Liver (tissue), 9 donors: Measurements from ENCODE around the gene ADIRF. TPM values are rescaled to one million over a fixed set of nuclear protein-coding genes. Genes with fewer than 3 reads are reported as not detected.
A peak's percentile ranks its signal among the peaks of the same experiment; 100 is the strongest.

Experiments
- DNase-seq: peaks from one replicate; pipeline ENCODE4 v3.0.0-alpha.2; 2017; ENCODE audit warnings: low spot score
- H3K27ac ChIP-seq, 2 donors: one replicate each; pipeline ENCODE4 v1.7.0; 2013; ENCODE audit warnings: inconsistent platforms in 2 of 2, low read length in 2 of 2, control low read depth in 1 of 2, low read depth in 1 of 2, mild to moderate bottlenecking in 1 of 2
- H3K27me3 ChIP-seq, 4 donors: one replicate each; pipeline versions ENCODE4 v1.6.1 to v1.7.0; 2013; ENCODE audit warnings: low read length in 3 of 4, inconsistent platforms in 1 of 4, mild to moderate bottlenecking in 1 of 4, moderate library complexity in 1 of 4; ENCODE audit not compliant: control insufficient read depth in 4 of 4, insufficient read depth in 4 of 4
- H3K36me3 ChIP-seq, 4 donors: one replicate each; pipeline versions ENCODE4 v1.6.1 to v1.7.0; 2013; ENCODE audit warnings: low read length in 3 of 4, mild to moderate bottlenecking in 3 of 4, low read depth in 1 of 4, moderate library complexity in 1 of 4; ENCODE audit not compliant: control insufficient read depth in 4 of 4, insufficient read depth in 3 of 4
- H3K4me1 ChIP-seq, 4 donors: one replicate each; pipeline versions ENCODE4 v1.6.1 to v1.7.0; 2013; ENCODE audit warnings: low read length in 3 of 4, mild to moderate bottlenecking in 3 of 4, moderate library complexity in 1 of 4; ENCODE audit not compliant: control insufficient read depth in 4 of 4, insufficient read depth in 4 of 4
- H3K4me3 ChIP-seq, 3 donors: one replicate each; pipeline versions ENCODE4 v1.6.1 to v1.7.0; 2013; ENCODE audit warnings: low read length in 3 of 3, control low read depth in 1 of 3, low read depth in 1 of 3, mild to moderate bottlenecking in 1 of 3
- H3K9ac ChIP-seq, 2 donors: one replicate each; pipeline ENCODE4 v1.7.0; 2013; ENCODE audit warnings: low read length in 2 of 2, mild to moderate bottlenecking in 2 of 2, moderate library complexity in 2 of 2, control low read depth in 1 of 2, low read depth in 1 of 2
- H3K9me3 ChIP-seq, 4 donors: one replicate each; pipeline versions ENCODE4 v1.6.1 to v1.7.0; 2013; ENCODE audit warnings: low read length in 3 of 4; ENCODE audit not compliant: control insufficient read depth in 4 of 4
- ATF3 ChIP-seq: IDR thresholded peaks from 2 replicates; pipeline ENCODE4 v1.6.1; 2016; ENCODE audit warnings: antibody characterized with exemption
- FOXA1 ChIP-seq: IDR thresholded peaks from 2 replicates; pipeline ENCODE4 v1.6.1; 2016; ENCODE audit warnings: antibody characterized with exemption
- GABPA ChIP-seq, 2 donors: IDR thresholded peaks in 1 of 2; conservative IDR thresholded peaks in 1 of 2; 2 replicates each; pipeline ENCODE4 v1.6.1; 2016; ENCODE audit warnings: antibody characterized with exemption in 2 of 2, mild to moderate bottlenecking in 1 of 2, moderate library complexity in 1 of 2
- HNF4A ChIP-seq, 2 donors: conservative IDR thresholded peaks; 2 replicates each; pipeline ENCODE4 v1.6.1; 2016; ENCODE audit warnings: antibody characterized with exemption in 2 of 2, mild to moderate bottlenecking in 2 of 2
- JUND ChIP-seq, 2 donors: IDR thresholded peaks; 2 replicates each; pipeline ENCODE4 v1.6.1; 2016; ENCODE audit warnings: antibody characterized with exemption in 2 of 2
- MAX ChIP-seq: IDR thresholded peaks from 2 replicates; pipeline ENCODE4 v1.6.1; 2016; ENCODE audit warnings: antibody characterized with exemption
- RAD21 ChIP-seq, 2 donors: IDR thresholded peaks; 2 replicates each; pipeline ENCODE4 v1.6.1; 2016; ENCODE audit warnings: antibody characterized with exemption in 2 of 2, mild to moderate bottlenecking in 2 of 2
- RXRA ChIP-seq, 2 donors: IDR thresholded peaks; 2 replicates each; pipeline ENCODE4 v1.6.1; 2017 to 2018; ENCODE audit warnings: antibody characterized with exemption in 2 of 2, mild to moderate bottlenecking in 1 of 2
- SP1 ChIP-seq: IDR thresholded peaks from 2 replicates; pipeline ENCODE4 v1.6.1; 2018; ENCODE audit warnings: antibody characterized with exemption, mild to moderate bottlenecking
- TAF1 ChIP-seq: conservative IDR thresholded peaks from 2 replicates; pipeline ENCODE4 v1.6.1; 2016; ENCODE audit warnings: antibody characterized with exemption, mild to moderate bottlenecking
- YY1 ChIP-seq: IDR thresholded peaks from 2 replicates; pipeline ENCODE4 v1.6.1; 2016; ENCODE audit warnings: antibody characterized with exemption, mild to moderate bottlenecking
- WGBS: extraction: QIAGEN DNeasy Blood & Tissue Kit; methylation state at CpG from one replicate; pipeline ENCODE4 v1.1.7; 2013; 5-methylcytosine and 5-hydroxymethylcytosine counted together
- polyA plus RNA-seq, 2 donors: library from polyadenylated mRNA; stranded (reverse) in 1 of 2; unstranded in 1 of 2; fragments of 200-250 nt in 1 of 2; fragments of >200 nt in 1 of 2; fragmentation: Nextera tagmentation in 1 of 2; extraction: Ambion mirVana in 1 of 2; gene quantifications; one replicate each; pipeline versions ENCODE4 v1.2.1 to v1.2.3, GENCODE V29; 2013 to 2015
- total RNA-seq, 2 donors: library from RNA; depleted of rRNA; stranded (reverse); fragments of >200 nt; gene quantifications; one replicate each; pipeline ENCODE4 v1.2.3, GENCODE V29; 2014
- TF ChIP-seq, protein P1 (sequence below): IDR thresholded peaks from 2 replicates; pipeline ENCODE4 v1.6.1; 2016; ENCODE audit warnings: antibody characterized with exemption, mild to moderate bottlenecking
- TF ChIP-seq, protein P2 (sequence below): IDR thresholded peaks from 2 replicates; pipeline ENCODE4 v1.6.1; 2016; ENCODE audit warnings: antibody characterized with exemption
- donor health status: healthy.
- donor health status: healthy.
- donor health status: healthy.
- donor health status: healthy.
- donor health status: healthy.

Gene ADIRF
- total and polyA plus RNA-seq, 4 donors, result 0.61 to 96.3 (median 35.8) TPM

DNA sequence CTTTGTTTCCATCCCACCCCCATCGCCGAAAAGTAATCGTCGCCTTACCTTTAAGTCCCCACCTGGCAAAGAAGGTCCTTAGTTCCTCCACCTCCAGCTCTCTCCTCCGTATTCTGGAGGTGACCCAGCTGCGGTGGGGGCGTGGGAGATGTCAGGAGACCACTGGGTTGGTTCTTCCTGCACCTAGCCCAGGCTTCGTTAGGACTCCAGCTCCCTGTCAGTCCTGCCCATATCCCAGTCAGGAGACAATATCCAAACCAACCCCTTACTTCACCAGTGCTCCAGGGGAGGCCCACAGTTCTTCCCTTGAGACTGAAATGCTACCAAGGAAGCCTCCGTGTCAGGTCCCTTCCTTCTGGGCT is 693 bp downstream of the ADIRF start:
- DNase-seq, result no peak
- H3K4me1 ChIP-seq, result peaks cover 0 to 40% (median 17%) of the 10 kb centered on the region in 4 donors
- H3K4me3 ChIP-seq, result peak overlapping the region in 2 of 3 donors; percentile 48 to 67
- 69% methylated on average over 9 of the region's 9 CpGs for WGBS
- H3K9ac ChIP-seq, result no peak overlapping the region
- no peaks in the 10 kb centered on the region for H3K27me3 ChIP-seq
- no peak overlapping the region for H3K27ac ChIP-seq
- no peaks in the 10 kb centered on the region for H3K36me3 ChIP-seq
- no peaks in the 10 kb centered on the region for H3K9me3 ChIP-seq
- no peak for TF ChIP-seq FOXA1
- TF ChIP-seq SP1, result no peak
- TF ChIP-seq HNF4A (conservative IDR thresholded peaks at IDR 0.05), result no peak
- no peak for TF ChIP-seq GABPA (IDR thresholded peaks at IDR 0.05 in 1 of 2, conservative IDR thresholded peaks at IDR 0.05 in 1 of 2)

DNA sequence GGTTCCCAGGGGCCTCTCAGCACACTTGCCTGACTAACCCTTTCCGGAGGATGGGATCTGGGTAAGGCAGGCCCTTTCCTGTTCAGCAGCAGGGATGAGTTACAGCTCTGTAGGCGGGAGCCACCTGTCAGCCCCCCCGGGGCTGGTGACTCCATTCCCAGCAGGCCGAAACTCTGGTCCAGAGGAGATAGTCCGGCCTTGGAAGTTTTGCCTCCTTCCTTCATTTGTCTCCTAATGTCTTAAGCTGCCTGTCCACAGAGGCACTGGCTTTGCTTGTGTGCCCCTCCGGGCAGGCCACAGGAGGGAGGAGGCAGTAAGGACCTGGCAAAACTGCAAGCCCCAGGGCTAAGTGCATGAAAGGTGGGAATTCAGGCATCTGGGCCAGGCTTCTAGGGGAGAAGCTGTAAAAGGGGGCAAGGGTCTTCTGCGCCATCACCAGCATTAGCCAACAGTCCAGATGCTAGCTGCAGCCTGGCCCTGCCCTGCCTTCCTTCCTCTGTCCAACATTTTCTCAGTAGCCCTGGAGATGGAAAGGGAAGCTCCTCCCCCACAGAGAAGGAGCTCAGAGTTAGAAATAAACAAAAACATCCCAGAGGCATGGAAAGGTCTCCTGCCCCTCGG is 1.2 kb downstream of the ADIRF start:
- H3K27ac ChIP-seq, result peak overlapping the region in 1 of 2 donors; percentile 56
- no peaks in the 10 kb centered on the region for H3K27me3 ChIP-seq
- no peak overlapping the region for H3K9ac ChIP-seq
- peaks cover 0 to 40% (median 17%) of the 10 kb centered on the region in 4 donors for H3K4me1 ChIP-seq
- DNase-seq, result no peak
- TF ChIP-seq RAD21 (IDR thresholded peaks at IDR 0.05) (no peak), YY1 (no peak), MAX (no peak), TAF1 (no peak), ATF3 (no peak), RXRA (IDR thresholded peaks at IDR 0.05) (no peak), JUND (IDR thresholded peaks at IDR 0.05) (no peak), HNF4A (conservative IDR thresholded peaks at IDR 0.05) (no peak)
- TF ChIP-seq, protein P1, sequence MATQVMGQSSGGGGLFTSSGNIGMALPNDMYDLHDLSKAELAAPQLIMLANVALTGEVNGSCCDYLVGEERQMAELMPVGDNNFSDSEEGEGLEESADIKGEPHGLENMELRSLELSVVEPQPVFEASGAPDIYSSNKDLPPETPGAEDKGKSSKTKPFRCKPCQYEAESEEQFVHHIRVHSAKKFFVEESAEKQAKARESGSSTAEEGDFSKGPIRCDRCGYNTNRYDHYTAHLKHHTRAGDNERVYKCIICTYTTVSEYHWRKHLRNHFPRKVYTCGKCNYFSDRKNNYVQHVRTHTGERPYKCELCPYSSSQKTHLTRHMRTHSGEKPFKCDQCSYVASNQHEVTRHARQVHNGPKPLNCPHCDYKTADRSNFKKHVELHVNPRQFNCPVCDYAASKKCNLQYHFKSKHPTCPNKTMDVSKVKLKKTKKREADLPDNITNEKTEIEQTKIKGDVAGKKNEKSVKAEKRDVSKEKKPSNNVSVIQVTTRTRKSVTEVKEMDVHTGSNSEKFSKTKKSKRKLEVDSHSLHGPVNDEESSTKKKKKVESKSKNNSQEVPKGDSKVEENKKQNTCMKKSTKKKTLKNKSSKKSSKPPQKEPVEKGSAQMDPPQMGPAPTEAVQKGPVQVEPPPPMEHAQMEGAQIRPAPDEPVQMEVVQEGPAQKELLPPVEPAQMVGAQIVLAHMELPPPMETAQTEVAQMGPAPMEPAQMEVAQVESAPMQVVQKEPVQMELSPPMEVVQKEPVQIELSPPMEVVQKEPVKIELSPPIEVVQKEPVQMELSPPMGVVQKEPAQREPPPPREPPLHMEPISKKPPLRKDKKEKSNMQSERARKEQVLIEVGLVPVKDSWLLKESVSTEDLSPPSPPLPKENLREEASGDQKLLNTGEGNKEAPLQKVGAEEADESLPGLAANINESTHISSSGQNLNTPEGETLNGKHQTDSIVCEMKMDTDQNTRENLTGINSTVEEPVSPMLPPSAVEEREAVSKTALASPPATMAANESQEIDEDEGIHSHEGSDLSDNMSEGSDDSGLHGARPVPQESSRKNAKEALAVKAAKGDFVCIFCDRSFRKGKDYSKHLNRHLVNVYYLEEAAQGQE, result no peak
- H3K4me3 ChIP-seq, result no peak overlapping the region
- WGBS, result 79% methylated on average over 8 of the region's 8 CpGs
- H3K9me3 ChIP-seq, result no peaks in the 10 kb centered on the region
- no peaks in the 10 kb centered on the region for H3K36me3 ChIP-seq

DNA sequence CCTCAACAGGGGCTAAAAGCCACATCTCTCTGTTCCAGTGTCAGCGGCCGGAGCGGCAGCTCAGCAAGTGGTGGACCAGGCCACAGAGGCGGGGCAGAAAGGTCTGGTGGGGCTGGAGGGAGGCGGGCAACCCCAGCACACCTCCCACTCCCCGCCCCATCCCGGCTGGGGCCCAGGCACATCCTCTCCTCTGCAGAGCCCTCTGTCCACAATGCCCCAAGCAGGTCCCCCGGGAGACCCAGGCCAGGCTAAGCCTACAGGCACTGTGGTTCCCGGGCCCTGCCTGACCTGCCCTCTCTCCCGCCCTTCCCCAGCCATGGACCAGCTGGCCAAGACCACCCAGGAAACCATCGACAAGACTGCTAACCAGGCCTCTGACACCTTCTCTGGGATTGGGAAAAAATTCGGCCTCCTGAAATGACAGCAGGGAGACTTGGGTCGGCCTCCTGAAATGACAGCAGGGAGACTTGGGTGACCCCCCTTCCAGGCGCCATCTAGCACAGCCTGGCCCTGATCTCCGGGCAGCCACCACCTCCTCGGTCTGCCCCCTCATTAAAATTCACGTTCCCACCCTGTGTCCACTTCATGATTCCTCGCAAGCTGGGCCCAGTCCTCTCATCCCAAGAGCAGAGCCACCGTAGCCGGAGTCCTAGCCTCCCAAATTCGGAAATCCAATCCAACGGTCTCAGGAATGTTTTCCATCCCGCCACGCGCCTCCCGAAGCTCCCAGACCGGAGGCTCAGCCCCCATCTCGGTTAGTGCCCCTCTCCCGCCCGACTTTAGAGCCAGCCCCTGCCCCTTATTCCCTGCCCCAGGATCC is 2.1 kb downstream of the ADIRF start:
- H3K9ac ChIP-seq, result peak overlapping the region in 1 of 2 donors; percentile 16
- H3K36me3 ChIP-seq, result no peaks in the 10 kb centered on the region
- H3K9me3 ChIP-seq, result no peaks in the 10 kb centered on the region
- DNase-seq, result no peak
- H3K27ac ChIP-seq, result peak overlapping the region; percentile 53 to 56
- no peaks in the 10 kb centered on the region for H3K27me3 ChIP-seq
- whole genome bisulfite sequencing, result 72% methylated on average over 30 of the region's 30 CpGs
- H3K4me3 ChIP-seq, result peak overlapping the region in 1 of 3 donors; percentile 37
- H3K4me1 ChIP-seq, result peaks cover 0 to 40% (median 17%) of the 10 kb centered on the region in 4 donors
- TF ChIP-seq, protein P2, sequence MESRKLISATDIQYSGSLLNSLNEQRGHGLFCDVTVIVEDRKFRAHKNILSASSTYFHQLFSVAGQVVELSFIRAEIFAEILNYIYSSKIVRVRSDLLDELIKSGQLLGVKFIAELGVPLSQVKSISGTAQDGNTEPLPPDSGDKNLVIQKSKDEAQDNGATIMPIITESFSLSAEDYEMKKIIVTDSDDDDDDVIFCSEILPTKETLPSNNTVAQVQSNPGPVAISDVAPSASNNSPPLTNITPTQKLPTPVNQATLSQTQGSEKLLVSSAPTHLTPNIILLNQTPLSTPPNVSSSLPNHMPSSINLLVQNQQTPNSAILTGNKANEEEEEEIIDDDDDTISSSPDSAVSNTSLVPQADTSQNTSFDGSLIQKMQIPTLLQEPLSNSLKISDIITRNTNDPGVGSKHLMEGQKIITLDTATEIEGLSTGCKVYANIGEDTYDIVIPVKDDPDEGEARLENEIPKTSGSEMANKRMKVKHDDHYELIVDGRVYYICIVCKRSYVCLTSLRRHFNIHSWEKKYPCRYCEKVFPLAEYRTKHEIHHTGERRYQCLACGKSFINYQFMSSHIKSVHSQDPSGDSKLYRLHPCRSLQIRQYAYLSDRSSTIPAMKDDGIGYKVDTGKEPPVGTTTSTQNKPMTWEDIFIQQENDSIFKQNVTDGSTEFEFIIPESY, result no peak
- TF ChIP-seq, protein P1, result no peak
- TF ChIP-seq GABPA (IDR thresholded peaks at IDR 0.05 in 1 of 2, conservative IDR thresholded peaks at IDR 0.05 in 1 of 2), result no peak
- no peak for TF ChIP-seq RAD21 (IDR thresholded peaks at IDR 0.05)
- no peak for TF ChIP-seq JUND (IDR thresholded peaks at IDR 0.05)
- TF ChIP-seq RXRA (IDR thresholded peaks at IDR 0.05), result no peak
